Stimulated activated CD4-positive, alpha-beta T cell treated with anti-CD3 and anti-CD28 coated beads, Interleukin-2, amount 100 ng/mL, for 24 hours (primary cell): Measurements from ENCODE around the gene COG3.
A peak's percentile ranks its signal among the peaks of the same experiment; 100 is the strongest.
"Not testable (repeated sequence)": the region's sequence is repeated elsewhere in the genome, so short reads cannot be mapped to it uniquely, and the experiment has no call there.

Experiments used
- DNase-seq, 2 donors: peaks; one replicate each; pipeline ENCODE4 v3.0.0-alpha.2; 2020

The COG3 gene, protein sequence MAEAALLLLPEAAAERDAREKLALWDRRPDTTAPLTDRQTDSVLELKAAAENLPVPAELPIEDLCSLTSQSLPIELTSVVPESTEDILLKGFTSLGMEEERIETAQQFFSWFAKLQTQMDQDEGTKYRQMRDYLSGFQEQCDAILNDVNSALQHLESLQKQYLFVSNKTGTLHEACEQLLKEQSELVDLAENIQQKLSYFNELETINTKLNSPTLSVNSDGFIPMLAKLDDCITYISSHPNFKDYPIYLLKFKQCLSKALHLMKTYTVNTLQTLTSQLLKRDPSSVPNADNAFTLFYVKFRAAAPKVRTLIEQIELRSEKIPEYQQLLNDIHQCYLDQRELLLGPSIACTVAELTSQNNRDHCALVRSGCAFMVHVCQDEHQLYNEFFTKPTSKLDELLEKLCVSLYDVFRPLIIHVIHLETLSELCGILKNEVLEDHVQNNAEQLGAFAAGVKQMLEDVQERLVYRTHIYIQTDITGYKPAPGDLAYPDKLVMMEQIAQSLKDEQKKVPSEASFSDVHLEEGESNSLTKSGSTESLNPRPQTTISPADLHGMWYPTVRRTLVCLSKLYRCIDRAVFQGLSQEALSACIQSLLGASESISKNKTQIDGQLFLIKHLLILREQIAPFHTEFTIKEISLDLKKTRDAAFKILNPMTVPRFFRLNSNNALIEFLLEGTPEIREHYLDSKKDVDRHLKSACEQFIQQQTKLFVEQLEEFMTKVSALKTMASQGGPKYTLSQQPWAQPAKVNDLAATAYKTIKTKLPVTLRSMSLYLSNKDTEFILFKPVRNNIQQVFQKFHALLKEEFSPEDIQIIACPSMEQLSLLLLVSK

DNA sequence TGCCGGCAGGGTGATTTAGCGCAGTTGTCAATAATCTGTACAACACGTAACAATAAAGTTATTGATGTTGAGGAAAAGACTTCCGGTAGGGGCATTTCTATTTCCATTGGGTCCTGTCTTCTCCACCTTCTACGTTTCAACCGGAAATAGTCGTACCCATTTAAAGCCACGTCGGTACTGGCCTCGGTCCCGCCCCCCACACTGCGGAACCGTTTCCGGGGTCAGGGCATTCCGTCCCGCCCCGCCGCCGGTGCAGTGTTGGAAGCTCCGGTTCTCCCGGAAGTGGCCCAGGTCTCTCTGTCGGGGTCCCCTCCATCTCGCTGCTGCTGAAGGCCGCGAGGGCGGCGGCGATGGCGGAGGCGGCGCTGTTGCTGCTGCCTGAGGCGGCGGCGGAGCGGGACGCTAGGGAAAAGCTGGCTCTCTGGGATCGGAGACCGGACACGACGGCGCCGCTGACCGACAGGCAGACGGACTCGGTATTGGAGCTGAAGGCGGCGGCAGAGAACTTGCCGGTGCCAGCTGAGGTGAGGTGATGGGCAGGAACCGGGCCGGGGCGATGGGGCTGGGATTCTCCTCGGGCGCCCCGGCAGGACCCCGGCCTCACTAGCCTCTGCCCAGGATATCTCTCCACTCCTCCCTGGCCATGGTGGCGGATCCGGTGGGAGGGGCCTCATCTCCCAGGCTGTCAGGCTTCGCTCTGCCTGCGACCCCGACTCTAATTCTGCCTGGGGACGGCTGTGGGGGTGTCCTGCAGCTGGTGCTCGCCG, at the start of gene COG3:
COG3 (plus strand) TSS at position 253 of the 767 bp plus-strand sequence; CDS start at position 351, 98 bp downstream.
- peak; percentile 95 to 96 for DNase-seq

DNA sequence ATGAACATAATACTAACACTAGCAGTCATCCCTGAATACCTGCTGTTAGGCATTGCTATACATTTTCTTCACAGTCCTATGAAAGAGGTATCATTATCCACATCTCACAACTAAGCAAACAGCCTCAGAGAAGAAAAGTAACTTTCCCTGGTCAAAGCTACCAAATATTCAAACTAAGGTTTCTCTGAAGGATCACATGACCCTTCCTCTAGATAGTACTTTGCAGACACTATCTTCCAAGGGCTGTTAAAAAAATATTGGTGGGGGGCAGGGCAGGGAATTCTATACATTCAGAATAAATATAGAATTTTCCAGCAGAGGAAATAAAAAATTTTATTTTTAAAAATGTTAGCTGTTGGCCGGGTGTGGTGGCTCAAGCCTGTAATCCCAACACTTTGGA, 49.6 kb upstream of the COG3 start:
- DNase-seq = no peak

DNA sequence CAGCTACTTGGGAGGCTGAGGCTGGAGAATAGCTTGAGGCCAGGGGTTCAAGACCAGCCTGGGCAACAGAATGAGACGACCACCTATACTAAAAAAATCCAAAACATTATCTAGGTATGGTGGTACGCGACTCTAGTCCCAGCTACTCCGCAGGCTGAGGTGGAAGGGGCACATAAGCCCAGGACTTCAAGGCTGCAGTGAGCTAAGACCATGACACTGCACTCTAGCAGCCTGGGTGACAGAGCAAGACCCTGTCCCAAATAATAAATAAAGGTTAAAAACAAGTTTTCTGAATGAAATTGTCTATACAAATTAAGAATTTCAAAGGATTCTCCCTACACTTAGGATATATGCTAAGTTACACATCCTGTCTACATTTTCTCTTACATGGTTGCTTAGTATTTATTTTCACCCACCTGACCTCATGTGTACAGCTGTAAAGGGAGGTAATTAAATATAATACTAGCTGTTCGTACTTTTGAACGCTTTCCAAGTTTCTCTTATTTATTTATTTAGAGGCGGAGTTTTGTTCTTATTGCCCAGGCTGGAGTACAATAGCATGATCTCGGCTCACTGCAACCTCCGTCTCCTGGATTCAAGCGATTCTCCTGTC, 48.1 kb upstream of the COG3 start:
- DNase-seq = no peak

DNA sequence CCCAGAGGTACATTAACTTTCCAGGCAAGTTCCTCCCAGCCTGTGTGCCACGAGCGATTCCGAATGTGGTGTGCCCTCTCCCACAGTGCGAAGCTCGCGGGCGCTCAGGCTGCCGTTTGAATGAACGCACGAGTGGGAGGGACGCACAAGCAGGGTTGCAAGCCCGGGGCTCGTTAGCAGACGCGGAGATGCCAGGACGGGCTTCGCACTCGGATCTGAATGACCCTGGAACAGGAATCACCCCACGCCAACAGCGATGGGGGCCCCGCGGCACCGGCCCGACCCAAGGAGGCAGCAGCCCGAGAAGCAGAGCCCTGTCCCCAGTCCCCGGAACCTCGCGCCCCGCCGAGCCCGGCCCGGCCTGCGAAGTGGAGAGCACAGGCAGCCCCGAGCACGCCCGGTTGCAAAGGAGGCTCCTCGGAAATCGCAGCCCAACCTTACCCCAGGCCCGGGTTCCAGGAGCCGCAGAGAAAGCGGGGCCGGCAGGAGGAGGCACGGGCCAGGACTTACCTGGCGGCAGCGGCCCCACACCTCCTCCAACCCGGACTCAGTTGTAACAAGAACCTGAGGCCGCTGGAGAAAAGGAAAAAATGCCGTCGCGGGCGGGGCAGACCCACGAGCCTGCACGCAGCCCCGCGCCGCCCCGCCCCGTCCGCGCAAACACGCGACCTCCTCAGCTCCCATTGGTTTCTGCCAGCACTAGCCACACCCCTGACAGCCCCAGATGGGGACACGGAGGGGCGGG, 46.8 kb upstream of the COG3 start, which contains the start of gene SLC25A30:
SLC25A30 (minus strand) TSS at position 584 of the 745 bp plus-strand sequence. CDS start 6,948 bp downstream, outside the sequence.
- peak; percentile 94 to 95 for DNase-seq

DNA sequence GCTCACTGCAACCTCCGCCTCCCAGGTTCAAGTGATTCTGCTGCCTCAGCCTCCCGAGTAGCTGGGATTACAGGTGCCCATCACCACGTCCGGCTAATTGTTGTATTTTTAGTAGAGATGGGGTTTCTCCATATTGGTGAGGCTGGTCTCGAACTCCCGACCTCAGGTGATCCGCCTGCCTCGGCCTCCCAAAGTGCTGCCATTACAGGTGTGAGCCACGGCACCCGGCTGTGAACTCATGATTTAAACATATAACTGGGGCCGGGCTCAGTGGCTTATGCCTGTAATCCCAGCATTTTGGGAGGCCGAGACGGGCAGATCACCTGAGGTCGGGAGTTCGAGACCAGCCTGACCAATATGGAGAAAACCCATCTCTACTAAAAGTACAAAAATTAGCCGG, 45.4 kb upstream of the COG3 start:
- DNase-seq = not testable (repeated sequence)

DNA sequence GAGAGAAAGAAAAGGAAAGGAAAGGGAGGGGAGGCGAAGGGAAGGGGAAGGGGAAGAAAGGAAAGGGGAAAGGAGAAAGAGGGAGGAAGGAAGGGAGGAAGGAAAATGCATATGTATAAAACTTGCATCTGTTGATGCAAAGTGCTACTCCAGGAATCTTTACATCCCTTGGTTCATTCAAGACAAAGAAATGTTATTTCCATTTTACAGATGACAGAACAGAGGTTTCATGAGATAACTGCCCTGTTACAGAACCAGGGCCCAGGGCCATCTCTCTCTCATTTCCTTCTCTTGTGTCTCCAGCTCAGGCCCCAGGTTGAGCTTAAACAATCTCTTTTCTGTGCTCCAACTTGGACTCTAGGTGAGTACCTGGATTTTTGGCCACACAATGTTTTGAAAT, 44.8 kb upstream of the COG3 start:
- no peak for DNase-seq

DNA sequence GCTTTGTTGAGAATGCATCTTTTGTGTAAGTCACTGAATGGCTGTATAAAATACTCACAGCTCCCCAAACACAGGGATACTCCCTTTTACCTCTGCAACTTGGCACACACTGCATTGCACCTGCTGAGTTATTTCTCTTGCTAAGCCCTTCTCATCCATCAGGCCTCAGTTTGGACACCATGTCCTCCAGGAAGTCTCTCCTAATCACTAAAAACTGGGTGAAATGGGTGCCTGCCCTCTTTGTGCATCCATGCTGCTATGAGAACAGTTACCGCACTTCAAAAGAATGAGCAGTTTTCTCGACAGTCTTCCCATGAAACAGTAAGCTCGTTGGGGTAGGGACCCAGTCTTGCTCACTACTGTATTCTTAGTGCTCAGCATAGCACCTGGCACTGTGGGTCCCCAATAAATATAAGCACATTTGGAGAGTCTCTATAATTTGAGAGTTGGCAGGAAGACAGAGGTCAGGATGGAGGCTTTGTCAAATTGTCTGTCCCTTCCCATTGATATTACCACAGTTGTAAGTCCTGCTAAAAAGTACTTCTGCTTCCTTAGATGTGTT, 41.9 kb upstream of the COG3 start:
- DNase-seq = no peak

DNA sequence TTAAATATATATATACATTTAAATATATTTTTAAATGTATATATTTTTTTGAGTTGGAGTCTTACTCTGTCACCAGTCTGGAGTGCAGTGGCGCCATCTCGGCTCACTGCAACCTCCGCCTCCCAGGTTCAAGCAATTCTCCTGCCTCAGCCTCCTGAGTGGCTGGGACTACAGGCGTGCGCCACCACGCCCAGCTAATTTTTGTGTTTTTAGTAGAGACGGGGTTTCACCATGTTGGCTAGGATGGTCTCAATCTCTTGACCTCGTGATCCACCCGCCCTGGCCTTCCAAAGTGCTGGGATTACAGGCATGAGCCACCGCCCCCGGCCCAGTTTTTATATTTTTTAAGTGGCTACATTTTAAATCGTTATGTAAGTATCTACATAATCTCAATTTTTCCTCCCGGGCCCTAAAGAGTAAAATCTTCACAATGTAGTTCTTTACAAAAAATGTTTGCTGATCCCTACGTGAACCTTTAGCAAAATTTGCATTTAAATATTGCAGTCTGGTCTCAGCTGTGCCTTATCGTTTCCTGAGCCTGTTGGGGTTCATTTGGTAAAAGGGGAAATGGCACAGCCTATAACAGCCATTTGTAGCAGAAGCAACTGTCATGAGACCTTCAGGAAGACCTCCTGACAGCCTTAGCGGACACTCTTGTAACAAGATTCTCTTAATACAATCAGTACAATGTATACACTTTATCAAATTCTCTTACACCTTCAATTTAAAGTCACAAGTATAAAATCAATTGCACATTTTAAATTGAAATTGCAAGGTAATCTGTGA, 38.5 kb upstream of the COG3 start:
- not testable (repeated sequence) for DNase-seq

DNA sequence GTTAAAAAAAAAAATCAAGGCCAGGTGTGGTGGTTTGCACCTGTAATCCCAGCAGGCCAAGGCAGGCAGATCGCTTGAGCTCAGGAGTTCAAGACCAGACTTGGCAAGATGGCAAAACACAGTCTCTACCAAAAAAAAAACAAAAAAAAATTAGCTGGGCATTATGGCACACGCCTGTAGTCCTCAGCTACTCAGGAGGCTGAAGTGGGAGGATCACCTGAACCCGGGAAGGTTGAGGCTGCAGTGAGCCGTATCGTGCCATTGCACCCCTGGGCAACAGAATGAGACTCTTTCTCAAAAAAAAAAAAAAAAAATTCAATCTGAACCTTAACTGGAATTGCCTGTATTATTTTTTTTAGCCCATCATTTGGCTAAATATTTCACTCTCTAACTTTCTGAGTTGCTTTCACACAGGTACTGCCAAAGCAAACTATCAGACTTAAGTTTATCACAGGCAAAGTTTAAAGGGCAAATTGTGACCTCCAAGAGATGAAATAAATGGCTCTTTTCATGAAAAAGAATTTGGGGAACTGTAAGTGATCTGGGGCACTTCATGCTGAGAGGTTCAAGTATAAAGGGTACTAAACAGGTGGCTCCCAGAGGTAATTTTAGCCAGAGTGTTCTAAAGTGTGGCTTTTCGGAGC, 31.9 kb upstream of the COG3 start:
- DNase-seq = no peak

DNA sequence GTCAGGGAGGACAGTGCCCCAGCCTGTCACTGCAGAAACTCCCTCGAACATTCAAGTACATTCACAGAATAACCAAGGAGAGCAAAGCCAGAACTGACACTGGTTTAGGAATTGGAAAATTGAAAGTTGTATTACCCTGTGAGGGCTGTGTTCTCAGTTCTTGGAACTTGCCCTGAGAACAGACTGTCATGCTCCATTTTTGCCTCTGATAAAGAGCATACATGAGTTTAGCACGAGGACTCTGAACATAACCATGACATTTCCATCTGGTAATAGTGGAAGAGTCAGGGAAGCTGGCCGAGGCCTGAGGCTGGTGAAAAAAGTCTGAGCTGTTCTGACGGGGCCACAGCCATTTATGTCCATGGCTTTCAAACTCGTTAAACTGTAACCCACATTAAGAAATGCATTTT, 31.4 kb upstream of the COG3 start:
- no peak for DNase-seq

DNA sequence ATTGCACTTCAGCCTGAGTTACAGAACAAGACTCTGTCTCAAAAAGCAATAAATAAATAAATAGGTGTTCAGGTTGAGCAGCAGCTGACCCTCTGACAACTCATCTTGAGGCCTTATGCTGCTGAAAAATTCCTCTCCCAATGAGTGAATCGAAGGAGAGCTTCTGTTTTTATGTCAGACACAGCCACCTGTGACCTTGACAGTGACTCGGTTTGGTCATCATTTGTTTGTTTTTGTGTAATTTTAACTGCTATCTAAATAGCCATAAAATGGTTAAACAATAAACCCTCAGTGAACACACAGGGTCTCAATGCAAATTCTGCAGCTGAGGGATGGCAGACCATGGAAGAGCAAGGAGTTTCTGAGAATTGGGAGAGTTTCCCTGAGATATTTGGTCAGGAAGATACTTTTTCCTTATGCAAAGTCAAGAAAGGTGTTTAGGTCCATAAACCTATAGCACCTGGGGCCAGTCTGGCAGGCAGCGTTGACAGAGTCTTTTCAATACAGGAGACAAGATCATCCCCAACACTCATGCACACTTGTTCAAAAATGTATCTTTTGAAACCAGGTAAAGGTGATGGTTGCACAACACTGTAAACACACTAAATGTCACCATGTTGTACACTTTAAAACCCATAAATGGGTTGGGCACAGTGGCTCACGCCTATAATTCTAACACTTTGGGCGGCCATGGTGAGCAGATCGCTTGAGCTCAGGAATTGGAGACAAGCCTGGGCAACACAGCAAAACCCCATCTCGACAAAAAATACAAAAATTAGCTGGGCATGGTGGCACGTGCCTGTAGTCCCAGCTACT, 30.0 kb upstream of the COG3 start:
- DNase-seq = no peak

DNA sequence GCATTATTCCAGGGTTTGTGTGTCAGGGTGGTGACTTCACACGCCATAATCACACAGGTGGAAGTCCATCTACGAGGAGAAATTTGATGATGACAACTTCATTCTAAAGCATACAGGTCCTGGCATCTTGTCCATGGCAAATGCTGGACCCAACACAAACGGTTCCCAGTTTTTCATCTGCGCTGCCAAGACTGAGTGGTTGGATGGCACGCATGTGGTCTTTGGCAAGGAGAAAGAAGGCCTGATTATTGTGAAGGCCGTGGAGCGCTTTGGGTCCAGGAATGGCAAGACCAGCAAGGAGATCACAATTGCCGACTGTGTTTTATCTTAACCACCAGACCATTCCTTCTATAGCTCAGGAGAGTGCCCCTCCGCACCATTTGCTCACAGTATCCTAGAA, 28.4 kb upstream of the COG3 start:
- no peak for DNase-seq

DNA sequence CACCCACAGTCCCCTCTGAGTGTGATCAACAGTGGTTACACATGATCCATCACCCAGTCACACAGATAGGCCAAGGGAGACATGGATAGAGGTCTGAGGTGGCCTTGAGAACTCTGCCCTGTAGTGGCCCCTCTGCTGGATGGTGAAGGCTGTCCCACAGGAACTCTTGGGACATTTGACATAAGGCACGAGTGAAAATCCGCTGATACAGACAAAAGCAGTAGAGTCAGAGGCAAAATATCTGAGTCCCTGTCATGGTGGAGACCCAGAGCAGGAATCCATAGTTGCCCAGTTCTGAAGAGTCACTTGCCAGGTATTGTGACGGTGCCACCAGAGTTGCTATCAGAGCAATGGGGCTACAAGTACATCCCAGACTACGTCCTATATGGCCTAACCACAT, 27.8 kb upstream of the COG3 start:
- no peak for DNase-seq

DNA sequence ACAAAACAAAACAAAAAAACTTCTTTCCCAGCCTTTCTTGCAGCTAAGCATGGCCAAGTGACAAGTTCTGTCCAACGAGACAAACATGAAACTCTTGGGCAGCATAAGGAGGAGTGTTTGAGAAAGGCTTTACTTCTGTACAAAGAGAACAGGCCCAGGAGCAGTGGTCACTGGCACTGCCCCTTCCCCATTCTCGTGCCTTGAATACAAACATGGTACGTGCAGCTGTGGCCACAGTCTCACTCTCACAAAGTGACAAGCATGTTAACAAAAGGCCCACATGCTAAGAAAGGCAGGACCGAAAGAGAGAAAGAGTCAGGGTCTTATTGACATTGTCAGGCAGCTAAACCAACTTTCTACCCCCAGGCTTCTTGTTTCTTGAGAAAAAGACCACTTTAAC, 26.8 kb upstream of the COG3 start:
- no peak for DNase-seq

DNA sequence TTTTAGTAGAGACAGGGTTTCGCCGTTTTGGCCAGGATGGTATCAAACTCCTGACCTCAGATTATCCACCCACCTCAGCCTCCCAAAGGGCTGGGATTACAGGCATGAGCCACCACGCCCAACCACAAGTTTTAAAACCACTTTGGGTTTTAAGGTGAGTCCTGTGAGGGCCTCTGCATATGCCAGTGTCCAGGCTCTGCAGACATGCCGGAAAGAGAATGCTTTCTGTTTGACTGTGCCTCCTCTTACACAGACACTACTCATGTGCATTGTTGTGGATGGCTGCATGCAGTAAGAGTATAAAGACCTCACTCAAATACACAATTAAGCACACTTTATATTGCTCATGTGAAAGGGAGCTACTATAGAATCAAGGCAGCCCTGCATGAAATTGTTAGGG, 25.7 kb upstream of the COG3 start:
- no peak for DNase-seq

DNA sequence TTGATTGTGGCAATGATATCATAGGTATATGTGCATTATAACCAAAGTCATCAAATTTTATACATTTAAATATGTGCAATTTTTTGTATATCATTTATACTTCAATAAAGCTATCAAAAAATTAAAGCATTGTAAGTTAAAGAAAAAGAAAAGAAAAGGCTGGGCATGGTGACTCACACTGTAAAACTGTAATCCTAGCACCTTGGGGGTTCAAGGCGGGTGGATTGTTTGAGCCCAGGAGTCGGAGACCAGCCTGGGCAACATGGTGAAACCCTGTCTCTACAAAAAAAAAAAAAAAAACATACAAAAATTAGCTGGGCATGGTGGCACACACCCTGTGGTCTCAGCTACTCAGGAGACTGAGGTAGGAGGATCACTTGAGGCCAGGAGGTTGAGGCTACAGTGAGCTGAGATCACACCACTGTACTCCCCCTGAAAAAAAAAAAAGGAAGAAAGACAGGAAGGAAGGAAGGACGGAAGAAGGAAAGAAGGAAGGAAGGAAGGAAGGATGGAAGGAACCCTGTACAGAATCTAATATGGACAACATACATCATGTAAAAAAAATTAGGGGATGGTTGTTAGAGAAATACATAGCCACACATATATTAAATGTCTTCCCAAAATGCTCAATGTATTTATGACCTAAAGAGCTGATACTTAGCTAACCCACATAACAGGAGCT, 24.8 kb upstream of the COG3 start:
- DNase-seq = no peak

DNA sequence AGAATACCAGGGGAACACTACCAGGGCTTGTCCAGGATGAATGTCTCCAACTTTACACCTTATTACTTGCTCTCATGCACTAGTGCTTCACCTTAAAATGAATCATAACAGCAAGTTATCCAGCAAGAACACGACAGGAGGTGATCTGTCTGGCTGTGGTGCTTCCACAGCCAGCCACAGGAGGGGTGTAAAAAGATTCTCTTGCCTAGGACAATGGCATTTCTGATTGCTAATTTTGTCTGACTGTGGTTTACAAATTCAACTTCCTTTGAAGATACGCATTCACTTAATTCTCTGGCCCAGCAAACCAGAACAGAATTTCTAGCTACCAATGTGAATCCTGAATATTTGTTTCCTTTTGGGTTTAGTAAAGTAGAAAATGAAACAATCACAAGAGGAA, 23.1 kb upstream of the COG3 start:
- no peak for DNase-seq

DNA sequence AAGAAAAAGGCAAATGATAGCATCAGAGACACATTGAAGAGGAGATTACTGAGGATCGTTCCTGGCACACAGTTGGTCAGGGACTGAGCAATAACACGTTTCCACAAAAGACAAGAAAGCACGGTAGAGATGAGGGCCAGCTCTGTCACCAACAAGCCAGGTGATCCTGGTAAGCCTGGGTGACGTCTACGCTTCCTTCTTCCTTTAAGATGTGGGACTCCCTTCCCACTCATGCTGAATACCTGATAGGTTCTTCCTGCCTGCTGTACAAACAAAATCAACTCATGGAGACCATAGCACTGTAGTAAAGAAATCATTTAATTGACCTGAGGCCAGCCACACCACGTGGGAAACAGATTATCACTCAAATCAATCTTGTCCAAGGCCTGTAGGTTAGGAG, 19.7 kb upstream of the COG3 start:
- DNase-seq = no peak

DNA sequence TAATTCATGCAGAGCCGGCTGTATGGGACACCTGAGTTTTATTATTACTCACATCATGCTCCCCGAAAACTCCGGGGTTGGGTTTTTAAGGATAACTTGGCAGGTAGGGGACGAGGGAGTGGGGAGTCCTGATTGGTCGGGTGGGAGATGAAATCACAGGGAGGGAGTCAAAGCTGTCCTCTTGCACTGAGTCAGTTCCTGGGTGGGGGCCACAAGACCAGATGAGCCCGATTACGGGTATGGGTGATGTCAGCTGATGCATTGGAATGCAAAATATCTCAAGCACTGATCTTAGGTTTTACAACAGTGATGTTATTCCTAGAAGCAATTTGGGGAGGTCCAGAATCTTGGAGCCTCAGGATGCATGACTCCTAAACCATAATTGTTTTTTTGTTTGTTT, 18.6 kb upstream of the COG3 start:
- no peak for DNase-seq
